ENCODE measurements around the gene ODF4. TPM values are rescaled to one million over a fixed set of nuclear protein-coding genes. Genes with fewer than 3 reads are reported as not detected.
A peak's percentile ranks its signal among the peaks of the same experiment; 100 is the strongest.

ODF4 gene
- polyA plus RNA-seq, 3 donors = not detected

GRCh38 chr17:8327303-8327649 lies 12.4 kb upstream of the ODF4 start:
- H3K4me3 ChIP-seq (replicated peaks in 1 of 3; ENCODE audit: low read depth in 2 of 3, low read length in 3 of 3) = peak overlapping the region; percentile 16 to 75 (median 34)
- peak overlapping the region; percentile 90 for H2AFZ ChIP-seq (ENCODE audit: insufficient read depth, low read depth, low read length, poor library complexity, severe bottlenecking)
- TF ChIP-seq, protein P1, sequence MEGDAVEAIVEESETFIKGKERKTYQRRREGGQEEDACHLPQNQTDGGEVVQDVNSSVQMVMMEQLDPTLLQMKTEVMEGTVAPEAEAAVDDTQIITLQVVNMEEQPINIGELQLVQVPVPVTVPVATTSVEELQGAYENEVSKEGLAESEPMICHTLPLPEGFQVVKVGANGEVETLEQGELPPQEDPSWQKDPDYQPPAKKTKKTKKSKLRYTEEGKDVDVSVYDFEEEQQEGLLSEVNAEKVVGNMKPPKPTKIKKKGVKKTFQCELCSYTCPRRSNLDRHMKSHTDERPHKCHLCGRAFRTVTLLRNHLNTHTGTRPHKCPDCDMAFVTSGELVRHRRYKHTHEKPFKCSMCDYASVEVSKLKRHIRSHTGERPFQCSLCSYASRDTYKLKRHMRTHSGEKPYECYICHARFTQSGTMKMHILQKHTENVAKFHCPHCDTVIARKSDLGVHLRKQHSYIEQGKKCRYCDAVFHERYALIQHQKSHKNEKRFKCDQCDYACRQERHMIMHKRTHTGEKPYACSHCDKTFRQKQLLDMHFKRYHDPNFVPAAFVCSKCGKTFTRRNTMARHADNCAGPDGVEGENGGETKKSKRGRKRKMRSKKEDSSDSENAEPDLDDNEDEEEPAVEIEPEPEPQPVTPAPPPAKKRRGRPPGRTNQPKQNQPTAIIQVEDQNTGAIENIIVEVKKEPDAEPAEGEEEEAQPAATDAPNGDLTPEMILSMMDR (IDR thresholded peaks at IDR 0.05) = no peak
- no peak for DNase-seq
- Mint-ChIP-seq H3K36me3 (no peaks in the 10 kb centered on the region), H3K9me3 (peaks cover 0 to 9% (median 5%) of the 10 kb centered on the region in 7 donors), H3K4me3 (peak overlapping the region; percentile 76 to 92), H3K27me3 (ENCODE audit: low read depth in 3 of 3) (peaks cover 39 to 48% (median 42%) of the 10 kb centered on the region in 3 donors), H3K27ac (no peak overlapping the region), H3K4me1 (peaks cover 27% of the 10 kb centered on the region)
- H3K27ac ChIP-seq (ENCODE audit: low read depth in 1 of 2, low read length in 2 of 2) = no peak overlapping the region
- H4K20me1 ChIP-seq (ENCODE audit: insufficient read depth, low read length) = no peaks in the 10 kb centered on the region
- H3K9me3 ChIP-seq (replicated peaks in 1 of 2; ENCODE audit: control insufficient read depth in 1 of 2, insufficient read depth in 1 of 2, low read length in 2 of 2) = no peaks in the 10 kb centered on the region
- peak overlapping the region; percentile 81 for H3K4me2 ChIP-seq (replicated peaks; ENCODE audit: extremely low read depth, low read length, poor library complexity, severe bottlenecking)
- peaks cover 16 to 19% of the 10 kb centered on the region in 2 donors for H3K4me1 ChIP-seq (ENCODE audit: control insufficient read depth in 1 of 2, insufficient read depth in 2 of 2, low read length in 2 of 2)
- no peaks in the 10 kb centered on the region for H3K79me2 ChIP-seq (ENCODE audit: insufficient read depth, low read length)
- no peaks in the 10 kb centered on the region for H3K36me3 ChIP-seq (replicated peaks in 1 of 2; ENCODE audit: control insufficient read depth in 1 of 2, insufficient read depth in 2 of 2, low read length in 2 of 2)
- peaks cover 3 to 34% of the 10 kb centered on the region in 2 donors for H3K27me3 ChIP-seq (ENCODE audit: control insufficient read depth in 2 of 2, insufficient read depth in 2 of 2, low read length in 2 of 2)
- intact Hi-C loops (cut with micrococcal nuclease) = no loop called here
- H3K9ac ChIP-seq (ENCODE audit: insufficient read depth, low read length, poor library complexity, severe bottlenecking) = peak overlapping the region; percentile 44
- 16% methylated on average over 25 of the region's 25 CpGs for WGBS (ENCODE audit: insufficient coverage)

GRCh38 chr17:8332128-8332527 lies 7.5 kb upstream of the ODF4 start:
- Histone ChIP-seq H3K4me3 (replicated peaks in 1 of 3; ENCODE audit: low read depth in 2 of 3, low read length in 3 of 3) (no peak overlapping the region), H3K27ac (ENCODE audit: low read depth in 1 of 2, low read length in 2 of 2) (no peak overlapping the region), H3K9ac (ENCODE audit: insufficient read depth, low read length, poor library complexity, severe bottlenecking) (no peak overlapping the region), H2AFZ (ENCODE audit: insufficient read depth, low read depth, low read length, poor library complexity, severe bottlenecking) (no peak overlapping the region), H3K9me3 (replicated peaks in 1 of 2; ENCODE audit: control insufficient read depth in 1 of 2, insufficient read depth in 1 of 2, low read length in 2 of 2) (no peaks in the 10 kb centered on the region), H3K36me3 (replicated peaks in 1 of 2; ENCODE audit: control insufficient read depth in 1 of 2, insufficient read depth in 2 of 2, low read length in 2 of 2) (no peaks in the 10 kb centered on the region), H3K27me3 (ENCODE audit: control insufficient read depth in 2 of 2, insufficient read depth in 2 of 2, low read length in 2 of 2) (peaks cover 3 to 11% of the 10 kb centered on the region in 2 donors), H4K20me1 (ENCODE audit: insufficient read depth, low read length) (no peaks in the 10 kb centered on the region), H3K79me2 (ENCODE audit: insufficient read depth, low read length) (no peaks in the 10 kb centered on the region), H3K4me1 (ENCODE audit: control insufficient read depth in 1 of 2, insufficient read depth in 2 of 2, low read length in 2 of 2) (peaks cover 4% of the 10 kb centered on the region in 2 donors), H3K4me2 (replicated peaks; ENCODE audit: extremely low read depth, low read length, poor library complexity, severe bottlenecking) (no peak overlapping the region)
- 100% methylated on average over 2 of the region's 2 CpGs for WGBS (ENCODE audit: insufficient coverage)
- H3K4me1 Mint-ChIP-seq = peaks cover 5% of the 10 kb centered on the region
- DNase-seq = no peak
- H3K27me3 Mint-ChIP-seq (ENCODE audit: low read depth in 3 of 3) = peaks cover 15 to 23% (median 18%) of the 10 kb centered on the region in 3 donors
- no peak overlapping the region for H3K4me3 Mint-ChIP-seq
- H3K27ac Mint-ChIP-seq = no peak overlapping the region
- intact Hi-C loops (cut with micrococcal nuclease) = no loop called here
- peaks cover 0 to 9% (median 2%) of the 10 kb centered on the region in 7 donors for H3K9me3 Mint-ChIP-seq
- TF ChIP-seq, protein P1 (IDR thresholded peaks at IDR 0.05) = no peak
- no peaks in the 10 kb centered on the region for H3K36me3 Mint-ChIP-seq
